SJCRH30 (cell line): ENCODE measurements around the gene LRP1B. TPM values are rescaled to one million over a fixed set of nuclear protein-coding genes. Genes with fewer than 3 reads are reported as not detected.

Experiments
- DNase-seq, 2 experiments: peaks; one replicate each; pipeline ENCODE4 v3.0.0-alpha.2; 2015 to 2020
- H3K27ac ChIP-seq: fragments of 250-450 bp; sonication (Bioruptor Pico); 2 replicates; pipeline ENCODE4 v1.5.1; 2020; ENCODE audit warnings: mild to moderate bottlenecking, moderate library complexity
- H3K27me3 ChIP-seq: fragments of 250-450 bp; sonication (Bioruptor Pico); 2 replicates; pipeline ENCODE4 v1.5.1; 2020; ENCODE audit warnings: mild to moderate bottlenecking, moderate library complexity
- H3K36me3 ChIP-seq: fragments of 250-450 bp; sonication (Bioruptor Pico); 2 replicates; pipeline ENCODE4 v1.5.1; 2020; ENCODE audit warnings: mild to moderate bottlenecking, moderate library complexity
- H3K4me1 ChIP-seq: fragments of 250-450 bp; sonication (Bioruptor Pico); 2 replicates; pipeline ENCODE4 v1.5.1; 2020; ENCODE audit warnings: mild to moderate bottlenecking, moderate library complexity
- H3K4me3 ChIP-seq: fragments of 250-450 bp; sonication (Bioruptor Pico); 2 replicates; pipeline ENCODE4 v1.5.1; 2020; ENCODE audit warnings: mild to moderate bottlenecking, moderate library complexity
- H3K9me3 ChIP-seq: fragments of 250-450 bp; sonication (Bioruptor Pico); replicated peaks from 2 replicates; pipeline ENCODE4 v1.5.1; 2020; ENCODE audit warnings: mild to moderate bottlenecking, moderate library complexity
- total RNA-seq: library from RNA; depleted of rRNA; stranded (reverse); fragments of >200 nt; shearing (Covaris generic); gene quantifications from 2 replicates; pipeline ENCODE4 v1.2.3, GENCODE V29; 2014

Gene LRP1B
- total RNA-seq, 1 experiment from 2014 or later = 7.5 TPM

- no peak for DNase-seq
- no peaks in the 10 kb centered on the region for H3K36me3 ChIP-seq
- H3K9me3 ChIP-seq = no peaks in the 10 kb centered on the region
- no peaks in the 10 kb centered on the region for H3K27me3 ChIP-seq
- H3K27ac ChIP-seq = no peak overlapping the region
- H3K4me3 ChIP-seq = no peak overlapping the region
- H3K4me1 ChIP-seq = peaks cover 8% of the 10 kb centered on the region
Measured at GRCh38 chr2:141723814-141724213, 407.0 kb downstream of the LRP1B start.

DNA sequence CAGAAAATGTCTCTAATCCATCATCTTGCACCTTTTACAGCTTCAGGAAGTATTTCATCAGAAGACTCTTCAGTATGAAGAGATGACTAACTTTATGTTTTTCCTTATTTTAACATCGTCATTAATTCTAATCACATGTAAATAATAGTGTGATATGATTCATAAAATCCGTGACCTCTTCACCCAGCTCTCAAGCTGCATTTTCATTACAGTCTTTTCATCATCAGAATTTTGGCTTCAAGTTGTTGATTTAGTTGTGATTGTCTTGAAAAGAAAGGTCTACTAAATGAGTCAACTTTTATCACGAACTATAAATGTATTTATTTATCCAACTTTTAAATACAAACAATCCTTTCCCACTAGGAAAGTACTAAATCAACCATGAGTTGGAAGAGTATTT is 410.3 kb downstream of the LRP1B start:
- Histone ChIP-seq H3K4me3 (no peak overlapping the region), H3K9me3 (no peaks in the 10 kb centered on the region), H3K36me3 (no peaks in the 10 kb centered on the region)

GRCh38 chr2:141714496-141714895 is 416.3 kb downstream of the LRP1B start:
- peaks cover 33% of the 10 kb centered on the region for H3K4me1 ChIP-seq
- no peaks in the 10 kb centered on the region for H3K36me3 ChIP-seq
- no peak overlapping the region for H3K4me3 ChIP-seq
- H3K27ac ChIP-seq = no peak overlapping the region
- peak in 1 of 2 experiments; percentile 32 for DNase-seq
- no peaks in the 10 kb centered on the region for H3K27me3 ChIP-seq
- peaks cover 4% of the 10 kb centered on the region; the same call in 1 of the 2 replicates for H3K9me3 ChIP-seq

More for the DNA sequence above, 410.3 kb downstream of the LRP1B start:
- Histone ChIP-seq H3K27ac (no peak overlapping the region), H3K27me3 (no peaks in the 10 kb centered on the region), H3K4me1 (no peaks in the 10 kb centered on the region)
- DNase-seq = no peak

GRCh38 chr2:141711627-141712026 is 419.2 kb downstream of the LRP1B start:
- peak in 1 of 2 experiments; percentile 64 for DNase-seq
- Histone ChIP-seq H3K4me1 (peaks cover 50% of the 10 kb centered on the region), H3K27me3 (no peaks in the 10 kb centered on the region), H3K9me3 (peaks cover 4% of the 10 kb centered on the region; the same call in 1 of the 2 replicates), H3K4me3 (no peak overlapping the region), H3K36me3 (no peaks in the 10 kb centered on the region), H3K27ac (peak overlapping the region; percentile 98)

DNA sequence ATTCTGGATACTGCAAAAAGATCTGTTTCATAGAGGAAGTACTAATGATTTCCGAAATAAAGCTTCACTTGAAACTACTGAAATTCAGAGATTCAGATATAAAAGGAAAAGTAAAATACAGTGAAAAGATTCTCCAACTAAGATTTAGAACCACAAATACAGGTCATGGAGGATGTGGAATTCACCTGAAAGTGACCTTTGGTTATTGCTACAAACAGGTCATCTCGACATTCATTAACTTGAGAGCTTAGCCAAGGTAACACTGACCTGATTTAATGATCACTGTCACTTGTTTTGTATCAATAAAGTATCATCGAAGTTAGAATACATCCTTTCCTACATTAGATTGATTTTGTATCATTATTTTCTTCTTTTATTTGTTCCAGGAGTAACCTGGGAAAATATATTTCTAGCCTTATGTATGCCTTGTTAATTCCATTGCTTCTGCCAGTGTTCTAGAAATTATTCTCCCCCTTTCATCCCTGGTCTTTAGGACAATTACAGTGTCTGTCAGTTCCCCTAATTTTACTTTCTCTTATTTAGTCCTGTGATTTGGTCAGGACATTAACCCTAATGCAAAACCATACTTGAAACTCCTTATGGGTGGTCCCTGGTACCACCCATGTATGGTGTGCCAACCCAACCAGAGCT is 420.1 kb downstream of the LRP1B start:
- H3K27me3 ChIP-seq = no peaks in the 10 kb centered on the region
- no peaks in the 10 kb centered on the region for H3K36me3 ChIP-seq
- peak overlapping the region; percentile 98 for H3K27ac ChIP-seq
- peak in 1 of 2 experiments; percentile 10 for DNase-seq
- peaks cover 4% of the 10 kb centered on the region for H3K9me3 ChIP-seq
- no peak overlapping the region for H3K4me3 ChIP-seq
- H3K4me1 ChIP-seq = peaks cover 55% of the 10 kb centered on the region

DNA sequence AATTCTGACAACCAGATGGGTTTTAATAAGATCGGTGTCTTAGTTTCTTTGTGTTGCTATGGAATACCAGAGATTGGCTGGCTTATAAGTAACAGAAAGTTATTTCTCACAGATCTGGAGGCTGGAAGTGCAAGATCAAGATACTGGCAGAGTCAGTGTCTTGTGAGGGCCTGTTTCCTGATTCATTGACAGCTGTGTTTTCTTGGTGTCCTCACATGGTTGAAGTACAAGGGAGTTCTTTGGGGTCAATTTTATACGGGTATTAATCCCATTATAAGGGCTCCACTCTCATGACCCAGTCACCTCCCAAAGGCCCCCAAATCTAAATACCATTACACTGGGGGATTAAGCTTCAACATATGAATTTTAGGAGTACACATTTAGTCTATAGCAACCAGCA is 421.1 kb downstream of the LRP1B start:
- Histone ChIP-seq H3K36me3 (no peaks in the 10 kb centered on the region), H3K27ac (peak overlapping the region; percentile 98), H3K9me3 (peaks cover 4% of the 10 kb centered on the region), H3K4me3 (no peak overlapping the region), H3K4me1 (peaks cover 55% of the 10 kb centered on the region), H3K27me3 (no peaks in the 10 kb centered on the region)
- peak; percentile 82 to 97 for DNase-seq

GRCh38 chr2:141707486-141707885 is 423.3 kb downstream of the LRP1B start:
- DNase-seq = no peak
- Histone ChIP-seq H3K27ac (no peak overlapping the region), H3K9me3 (peaks cover 4% of the 10 kb centered on the region)

DNA sequence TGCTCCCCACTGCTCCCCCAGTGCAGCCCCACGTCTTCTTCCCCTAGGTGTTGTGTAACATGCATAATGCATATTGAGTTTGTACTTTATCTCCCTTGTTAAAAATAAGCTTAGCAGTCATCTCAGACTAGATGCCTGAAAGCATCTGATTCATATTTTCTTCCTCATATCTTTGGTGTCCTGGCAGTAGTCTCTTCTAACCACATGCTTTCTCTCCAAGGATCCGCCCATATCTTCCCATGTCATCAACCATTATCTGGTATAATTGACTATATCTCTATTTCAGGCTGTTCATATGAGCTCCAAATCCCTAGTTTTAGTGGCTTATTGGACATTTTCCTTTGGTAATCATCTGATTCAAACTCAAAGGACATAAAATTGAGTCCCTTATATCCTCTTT is 426.3 kb downstream of the LRP1B start:
- no peaks in the 10 kb centered on the region; the same call in 1 of the 2 replicates for H3K9me3 ChIP-seq
- DNase-seq = no peak
- H3K36me3 ChIP-seq = no peaks in the 10 kb centered on the region
- peaks cover 22% of the 10 kb centered on the region for H3K4me1 ChIP-seq
- no peak overlapping the region for H3K27ac ChIP-seq
- no peaks in the 10 kb centered on the region for H3K27me3 ChIP-seq
- H3K4me3 ChIP-seq = no peak overlapping the region

More at GRCh38 chr2:141707486-141707885, 423.3 kb downstream of the LRP1B start:
- H3K4me3 ChIP-seq = no peak overlapping the region
- H3K4me1 ChIP-seq = peaks cover 48% of the 10 kb centered on the region
- no peaks in the 10 kb centered on the region for H3K36me3 ChIP-seq
- H3K27me3 ChIP-seq = no peaks in the 10 kb centered on the region

- Histone ChIP-seq H3K27ac (no peak overlapping the region), H3K4me3 (no peak overlapping the region), H3K4me1 (peaks cover 12% of the 10 kb centered on the region), H3K27me3 (no peaks in the 10 kb centered on the region), H3K9me3 (no peaks in the 10 kb centered on the region; the same call in 1 of the 2 replicates), H3K36me3 (no peaks in the 10 kb centered on the region)
- DNase-seq = no peak
Measured at GRCh38 chr2:141703501-141703900, 427.3 kb downstream of the LRP1B start.

DNA sequence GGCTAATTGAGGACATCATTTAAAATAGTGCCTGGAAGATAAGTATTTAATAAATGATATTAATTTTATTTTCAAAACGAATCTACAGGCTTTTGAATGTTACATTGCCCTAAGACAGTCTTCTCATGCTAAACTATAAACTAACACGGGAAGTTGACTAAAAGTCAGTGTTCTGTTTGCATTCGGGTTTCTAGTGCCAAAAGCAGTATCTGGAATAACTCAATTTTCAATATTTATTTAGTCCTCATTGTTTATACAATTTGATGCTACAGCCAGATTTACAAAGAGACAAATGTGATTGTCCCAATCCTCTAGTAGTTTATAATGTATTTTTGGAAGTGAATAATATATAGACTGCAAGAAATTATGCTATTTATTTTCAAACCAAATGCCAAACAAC is 429.2 kb downstream of the LRP1B start:
- H3K9me3 ChIP-seq = no peaks in the 10 kb centered on the region; the same call in 1 of the 2 replicates

DNA sequence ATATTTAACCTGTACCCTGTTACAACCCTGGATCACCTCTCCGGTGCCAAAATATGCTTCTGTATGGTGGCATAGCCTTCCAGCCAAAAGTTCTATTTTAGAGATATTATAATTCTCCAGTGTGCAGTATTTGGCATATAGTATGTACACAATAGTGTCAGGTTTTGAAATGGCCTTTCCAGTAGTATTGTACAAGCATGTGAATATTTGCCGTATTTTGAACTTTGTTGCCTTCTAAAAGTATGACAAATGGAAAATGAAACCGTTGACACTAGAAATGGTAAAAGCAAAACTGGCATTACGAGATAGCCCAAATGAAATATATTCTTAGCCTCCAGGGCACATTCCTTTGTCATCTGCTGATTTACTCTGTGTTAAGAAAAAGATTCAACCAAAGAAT is 431.2 kb downstream of the LRP1B start:
- H3K4me3 ChIP-seq = no peak overlapping the region
- H3K9me3 ChIP-seq = 0 out of 2 replicates have a peak, but pooled peaks cover 6% of the 10 kb centered on the region
- no peak overlapping the region for H3K27ac ChIP-seq
- no peak for DNase-seq
- no peaks in the 10 kb centered on the region for H3K27me3 ChIP-seq
- no peaks in the 10 kb centered on the region for H3K4me1 ChIP-seq
- no peaks in the 10 kb centered on the region for H3K36me3 ChIP-seq

More for the DNA sequence above, 429.2 kb downstream of the LRP1B start:
- Histone ChIP-seq H3K4me3 (no peak overlapping the region), H3K27me3 (no peaks in the 10 kb centered on the region), H3K4me1 (peaks cover 5% of the 10 kb centered on the region; the same call in 1 of the 2 replicates), H3K27ac (no peak overlapping the region), H3K36me3 (no peaks in the 10 kb centered on the region)
- no peak for DNase-seq

DNA sequence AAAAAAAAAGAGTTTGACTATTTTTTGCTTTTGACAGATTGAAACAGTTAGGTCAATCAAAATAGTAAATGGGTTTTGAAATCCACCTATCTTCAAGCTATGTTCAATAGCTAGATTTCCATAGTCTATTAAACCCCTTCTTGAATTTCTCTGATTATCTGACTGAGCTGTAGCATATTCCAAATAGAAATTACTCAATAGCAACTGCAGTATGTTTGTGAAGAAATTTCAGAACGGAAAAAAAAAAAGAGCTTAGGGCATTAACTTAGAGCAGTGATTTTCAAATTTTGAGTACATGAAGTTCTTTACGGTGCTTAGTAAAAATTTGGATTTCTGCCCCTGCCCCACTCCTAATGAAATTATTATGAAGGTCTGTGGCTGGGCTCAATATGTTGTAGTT is 432.3 kb downstream of the LRP1B start:
- H3K36me3 ChIP-seq = no peaks in the 10 kb centered on the region

DNA sequence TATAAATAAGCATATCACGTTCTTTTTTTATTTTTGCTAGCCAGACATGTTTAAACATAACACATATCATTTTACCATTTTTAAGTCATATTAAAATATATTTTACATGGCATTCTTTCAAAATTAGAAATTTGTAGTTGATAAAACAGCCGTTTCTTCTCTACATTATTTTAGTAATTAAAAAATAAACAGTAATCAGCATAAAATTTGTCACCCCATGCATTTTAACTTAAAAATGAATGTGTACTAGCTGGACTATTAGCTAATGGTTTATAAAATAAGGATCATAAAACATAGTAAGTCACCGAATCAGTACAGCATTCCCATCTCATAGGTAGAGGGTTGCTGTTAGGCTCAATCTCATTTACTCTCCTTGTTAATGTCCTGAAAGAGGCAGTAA is 433.8 kb downstream of the LRP1B start:
- no peak overlapping the region for H3K4me3 ChIP-seq
- DNase-seq = no peak
- H3K27ac ChIP-seq = no peak overlapping the region
- H3K4me1 ChIP-seq = no peaks in the 10 kb centered on the region
- 0 out of 2 replicates have a peak, but pooled peaks cover 6% of the 10 kb centered on the region for H3K9me3 ChIP-seq
- H3K36me3 ChIP-seq = no peaks in the 10 kb centered on the region
- no peaks in the 10 kb centered on the region for H3K27me3 ChIP-seq

More for the DNA sequence above, 432.3 kb downstream of the LRP1B start:
- Histone ChIP-seq H3K27me3 (no peaks in the 10 kb centered on the region), H3K4me3 (no peak overlapping the region), H3K4me1 (no peaks in the 10 kb centered on the region), H3K27ac (no peak overlapping the region), H3K9me3 (0 out of 2 replicates have a peak, but pooled peaks cover 6% of the 10 kb centered on the region)
- DNase-seq = no peak

GRCh38 chr2:141694180-141694579 is 436.6 kb downstream of the LRP1B start:
- Histone ChIP-seq H3K4me1 (no peaks in the 10 kb centered on the region), H3K4me3 (no peak overlapping the region), H3K27ac (no peak overlapping the region), H3K27me3 (no peaks in the 10 kb centered on the region), H3K9me3 (peaks cover 6% of the 10 kb centered on the region; the same call in 1 of the 2 replicates), H3K36me3 (no peaks in the 10 kb centered on the region)
- DNase-seq = no peak

DNA sequence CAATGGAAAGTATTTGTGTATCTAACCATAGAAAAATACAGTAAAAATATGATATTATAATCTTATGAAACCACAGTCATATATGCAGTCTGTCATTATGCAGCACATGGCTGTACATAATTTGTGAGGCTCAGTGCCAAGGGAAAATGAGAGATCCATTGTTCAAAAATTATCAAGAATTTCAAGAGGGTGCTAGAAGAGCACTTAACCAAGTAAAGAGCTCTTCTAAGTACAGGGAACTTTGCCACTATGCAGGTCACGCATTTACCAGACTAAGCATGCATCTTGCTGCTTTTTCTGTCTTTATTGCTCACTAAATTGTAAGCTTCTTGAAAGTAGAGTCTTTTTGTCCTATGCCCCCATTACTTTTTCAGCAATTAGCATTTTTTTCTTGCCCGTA is 438.0 kb downstream of the LRP1B start:
- DNase-seq = no peak
- no peak overlapping the region for H3K4me3 ChIP-seq
- H3K36me3 ChIP-seq = no peaks in the 10 kb centered on the region
- H3K27ac ChIP-seq = no peak overlapping the region
- H3K4me1 ChIP-seq = no peaks in the 10 kb centered on the region
- no peaks in the 10 kb centered on the region for H3K27me3 ChIP-seq
- H3K9me3 ChIP-seq = peaks cover 6% of the 10 kb centered on the region; the same call in 1 of the 2 replicates

DNA sequence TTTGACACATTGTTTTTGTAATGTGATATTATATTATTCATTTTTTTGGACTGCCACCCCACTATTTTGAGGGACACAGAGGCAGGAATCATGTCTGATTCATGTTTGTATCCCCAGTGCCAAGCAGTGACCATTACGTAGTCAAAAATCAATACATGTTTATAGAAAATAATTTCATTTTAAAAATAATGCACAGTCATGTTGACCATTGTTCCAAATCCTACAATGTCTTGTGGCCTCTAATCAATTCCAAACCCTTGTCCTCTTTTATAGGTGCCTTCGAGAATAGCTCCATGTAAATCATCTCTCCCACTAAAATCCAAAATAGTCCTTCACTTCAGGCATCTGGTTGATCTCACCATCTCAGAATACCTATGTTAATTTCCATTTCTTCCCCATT is 454.7 kb downstream of the LRP1B start:
- Histone ChIP-seq H3K9me3 (no peaks in the 10 kb centered on the region; the same call in none of the 2 replicates), H3K27me3 (no peaks in the 10 kb centered on the region), H3K4me3 (no peak overlapping the region), H3K27ac (no peak overlapping the region), H3K36me3 (no peaks in the 10 kb centered on the region; the same call in 1 of the 2 replicates), H3K4me1 (no peaks in the 10 kb centered on the region)
- no peak for DNase-seq
